Measurements from ENCODE around the gene LTA4H.

DNA sequence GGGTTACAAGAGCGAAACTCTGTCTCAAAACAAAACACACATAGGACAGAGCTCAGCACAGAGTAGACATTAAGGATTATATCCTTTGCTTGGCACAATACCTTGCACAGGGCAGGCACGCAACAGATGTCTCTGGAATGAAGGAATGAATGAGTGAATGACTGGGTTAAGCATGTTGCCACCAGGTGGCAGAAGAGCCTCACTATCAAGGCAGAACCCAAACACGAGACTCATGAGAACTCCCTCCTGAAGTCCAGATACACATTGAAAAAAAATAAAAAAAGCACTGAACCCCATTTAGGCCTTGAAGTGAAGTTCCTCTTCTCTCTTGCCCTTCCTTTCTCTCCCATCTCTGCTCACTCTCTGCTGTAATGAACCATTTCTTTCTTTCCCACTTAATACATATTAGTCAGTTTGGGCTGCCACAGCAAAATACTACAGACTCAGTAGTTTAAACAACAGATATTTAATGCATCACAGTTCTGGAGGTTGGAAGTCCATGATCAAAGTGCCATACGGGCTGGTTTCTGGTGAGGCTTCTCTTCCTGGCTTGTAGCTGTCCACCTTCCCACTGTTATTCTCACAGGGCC is 26.6 kb upstream of the LTA4H start:
- TF ChIP-seq CTCF (IDR thresholded peaks at IDR 0.05), result peak in 1 of 3 donors; percentile 62
- TF ChIP-seq POLR2A (IDR thresholded peaks at IDR 0.05), result no peak
